CD4-positive, alpha-beta T cell treated with Interleukin-17A for 4 hours (primary cell): ENCODE measurements around the gene HRH2.

Experiments used
- DNase-seq: peaks from one replicate; pipeline ENCODE4 v3.0.0-alpha.2; 2020; ENCODE audit warnings: mixed read lengths

The HRH2 gene

DNA sequence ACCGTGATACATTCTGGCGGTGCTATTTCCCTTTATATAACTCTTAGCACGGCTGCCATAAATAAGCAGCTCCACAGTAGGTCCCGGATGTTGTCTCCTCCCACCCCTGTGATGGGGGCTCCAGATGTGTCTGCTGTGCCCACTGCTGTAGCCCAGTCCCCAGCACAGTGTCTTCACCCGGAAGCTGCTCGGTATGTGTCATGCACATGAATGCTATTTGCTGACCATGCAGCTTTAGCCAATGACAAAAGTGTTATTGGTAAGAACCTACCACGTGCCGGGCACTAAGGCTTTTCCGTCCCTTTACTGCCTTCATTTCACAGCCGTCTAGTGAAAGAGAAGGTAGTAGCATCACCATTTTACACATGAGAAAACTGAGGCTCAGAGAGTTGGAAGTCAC, 20.2 kb downstream of the HRH2 start:
- no peak for DNase-seq

DNA sequence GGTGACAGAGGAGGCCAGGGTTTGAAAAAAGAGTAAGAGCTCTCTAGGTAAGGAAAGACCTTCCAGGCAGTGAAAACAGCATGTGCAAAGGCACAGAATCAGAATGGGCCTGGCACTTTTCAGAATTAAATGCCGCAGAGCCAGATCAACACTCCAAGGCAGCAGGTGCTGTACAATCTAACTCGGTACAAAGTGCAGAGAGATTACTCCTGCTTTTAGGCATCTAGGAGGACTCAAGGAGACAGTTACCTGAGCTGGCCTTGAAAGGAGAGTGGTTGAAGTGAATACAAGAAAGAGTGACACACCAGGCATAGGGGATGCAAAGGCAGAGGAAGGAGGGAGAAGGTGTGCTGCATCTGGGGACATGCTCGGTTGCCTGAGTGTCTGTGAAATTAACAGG, 21.5 kb downstream of the HRH2 start:
- DNase-seq: no peak

DNA sequence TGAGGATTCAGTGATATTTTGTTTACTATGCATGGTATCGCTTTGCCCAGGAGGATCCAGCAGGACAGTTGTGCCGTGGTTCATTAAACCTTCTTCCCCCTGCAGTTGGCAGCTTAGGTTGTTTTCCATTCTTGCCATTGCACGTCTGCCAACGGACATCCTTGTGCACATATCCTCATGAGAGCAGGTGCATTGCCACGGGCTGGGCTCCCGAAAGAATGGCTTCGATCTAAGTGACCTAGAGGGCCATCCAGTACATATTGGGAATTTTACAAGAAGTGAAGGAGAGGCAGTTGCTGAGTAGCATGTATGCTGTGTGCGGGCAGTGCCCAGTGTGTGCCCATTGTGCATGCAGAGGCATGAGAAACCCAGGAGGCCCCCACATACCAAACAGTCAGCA, 22.1 kb downstream of the HRH2 start:
- DNase-seq: no peak

DNA sequence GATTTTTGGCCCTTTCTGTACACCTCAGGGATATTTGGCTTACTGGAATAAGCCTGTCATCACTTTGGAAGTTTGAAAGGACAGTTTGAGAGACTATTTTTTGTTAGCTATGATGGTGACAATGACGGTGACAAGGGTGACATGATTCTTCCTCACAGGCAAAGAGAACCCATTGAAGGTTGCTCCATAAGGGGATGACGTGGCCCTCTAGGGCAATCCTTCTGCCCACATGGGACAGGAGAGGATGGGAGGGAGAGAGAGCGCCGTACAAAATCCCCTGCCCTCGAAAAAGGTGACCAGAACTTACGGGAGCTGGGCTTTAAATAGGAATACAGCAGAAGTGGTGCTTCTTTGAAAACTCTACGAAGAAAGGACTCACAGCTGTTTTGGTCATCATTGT, 22.6 kb downstream of the HRH2 start:
- no peak for DNase-seq

DNA sequence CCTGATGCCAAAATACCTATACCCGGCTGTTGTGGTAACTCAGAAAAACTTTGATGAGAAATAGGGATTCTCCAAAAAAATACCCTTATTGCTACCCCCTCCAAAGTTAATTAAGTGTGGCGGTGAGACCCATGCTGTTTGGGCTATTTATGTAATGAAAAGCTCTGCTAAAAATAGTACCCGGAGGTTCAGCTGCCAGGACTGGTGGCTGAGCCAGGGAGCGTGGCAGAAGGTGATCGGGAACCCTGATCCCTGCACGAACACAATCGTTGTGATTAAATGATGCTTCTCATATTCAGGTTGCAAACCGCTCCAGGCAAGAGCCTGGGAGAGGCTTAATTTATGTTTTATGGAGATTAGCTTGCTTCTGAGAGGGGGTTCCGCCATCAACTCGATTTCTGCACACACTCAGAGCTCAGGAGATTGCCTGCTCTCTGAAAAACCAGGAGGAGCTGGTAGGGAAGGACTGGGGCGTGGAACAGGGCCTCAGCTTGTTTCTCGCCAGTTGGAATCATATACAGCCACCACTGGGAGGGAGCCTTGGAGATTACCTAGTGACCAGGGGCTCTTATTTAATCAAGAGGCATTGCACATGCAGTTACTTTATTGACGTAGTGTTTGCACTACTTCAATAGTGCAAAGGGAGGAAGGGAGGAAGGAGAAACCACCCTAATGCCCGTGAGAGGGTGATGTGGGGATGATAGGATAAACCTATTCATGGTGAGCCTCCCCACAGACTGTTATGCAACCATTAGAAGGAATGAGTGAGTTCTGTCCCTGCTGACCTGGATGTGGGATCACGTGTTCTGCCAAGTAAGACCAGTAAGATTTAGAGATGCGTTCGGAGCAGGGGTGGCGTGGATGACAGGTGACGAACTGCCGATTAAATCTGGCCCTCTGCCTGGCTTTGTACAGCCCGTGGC, 23.4 kb downstream of the HRH2 start:
- no peak for DNase-seq

DNA sequence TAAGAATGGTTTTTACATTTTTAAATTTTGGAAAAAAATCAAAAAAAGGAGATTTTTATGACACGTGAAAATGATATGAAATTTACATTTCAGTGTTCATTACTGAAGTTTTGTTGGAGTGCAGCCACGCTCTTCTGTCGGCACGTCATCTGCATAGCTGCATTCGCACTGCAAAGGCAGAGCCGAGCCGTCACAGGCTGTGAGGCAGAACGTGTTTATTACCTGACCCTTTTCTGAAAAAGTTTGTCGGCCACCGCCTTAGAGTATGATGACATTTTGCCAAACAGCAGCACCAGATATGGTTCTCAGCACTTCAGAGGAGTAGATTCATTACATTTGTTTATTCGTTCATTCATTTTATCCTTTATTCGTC, 24.1 kb downstream of the HRH2 start:
- no peak for DNase-seq

DNA sequence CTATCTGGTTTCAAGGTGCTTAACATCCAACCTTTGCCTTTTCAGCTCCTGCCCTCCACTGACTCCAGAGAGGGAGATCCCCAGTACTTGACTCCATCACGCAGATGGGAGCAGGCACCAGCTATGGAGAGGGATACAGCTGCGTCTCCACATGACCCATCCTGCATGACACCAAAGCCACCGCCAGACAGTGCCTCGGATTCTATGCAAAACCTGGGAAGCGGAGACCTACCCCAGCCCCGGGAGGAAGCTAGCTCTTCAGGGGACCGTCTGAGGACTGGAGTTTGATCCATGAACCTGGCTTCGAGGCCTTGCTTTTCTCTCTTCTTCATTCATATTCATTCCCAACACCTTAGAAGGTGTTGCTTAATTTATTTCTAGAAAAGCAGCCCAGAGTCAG, 24.8 kb downstream of the HRH2 start:
- DNase-seq: no peak

DNA sequence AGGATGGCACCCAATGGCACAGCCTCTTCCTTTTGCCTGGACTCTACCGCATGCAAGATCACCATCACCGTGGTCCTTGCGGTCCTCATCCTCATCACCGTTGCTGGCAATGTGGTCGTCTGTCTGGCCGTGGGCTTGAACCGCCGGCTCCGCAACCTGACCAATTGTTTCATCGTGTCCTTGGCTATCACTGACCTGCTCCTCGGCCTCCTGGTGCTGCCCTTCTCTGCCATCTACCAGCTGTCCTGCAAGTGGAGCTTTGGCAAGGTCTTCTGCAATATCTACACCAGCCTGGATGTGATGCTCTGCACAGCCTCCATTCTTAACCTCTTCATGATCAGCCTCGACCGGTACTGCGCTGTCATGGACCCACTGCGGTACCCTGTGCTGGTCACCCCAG, 25.4 kb downstream of the HRH2 start:
- DNase-seq: no peak

DNA sequence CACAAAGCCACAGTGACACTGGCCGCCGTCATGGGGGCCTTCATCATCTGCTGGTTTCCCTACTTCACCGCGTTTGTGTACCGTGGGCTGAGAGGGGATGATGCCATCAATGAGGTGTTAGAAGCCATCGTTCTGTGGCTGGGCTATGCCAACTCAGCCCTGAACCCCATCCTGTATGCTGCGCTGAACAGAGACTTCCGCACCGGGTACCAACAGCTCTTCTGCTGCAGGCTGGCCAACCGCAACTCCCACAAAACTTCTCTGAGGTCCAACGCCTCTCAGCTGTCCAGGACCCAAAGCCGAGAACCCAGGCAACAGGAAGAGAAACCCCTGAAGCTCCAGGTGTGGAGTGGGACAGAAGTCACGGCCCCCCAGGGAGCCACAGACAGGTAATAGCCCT, 26.1 kb downstream of the HRH2 start:
- DNase-seq: no peak

DNA sequence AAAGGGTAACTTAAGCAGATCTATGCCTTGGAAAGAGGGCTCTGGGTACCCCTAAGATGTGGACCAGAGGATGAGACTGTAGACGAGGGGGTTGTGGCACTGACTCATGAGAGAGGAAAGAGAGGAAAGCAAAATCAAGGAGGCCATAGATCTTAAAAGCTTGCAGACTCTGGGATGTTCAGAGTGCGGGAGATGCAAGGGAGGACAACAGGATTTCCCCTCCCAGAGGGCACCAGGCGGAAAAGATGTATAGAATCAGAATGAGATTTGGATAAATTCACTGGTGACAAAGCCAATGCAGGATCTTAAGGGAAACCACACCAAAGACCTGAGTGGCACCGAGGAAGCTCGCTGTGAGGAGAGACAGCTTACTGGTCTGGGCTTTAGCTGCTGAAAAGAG, 27.1 kb downstream of the HRH2 start:
- no peak for DNase-seq

DNA sequence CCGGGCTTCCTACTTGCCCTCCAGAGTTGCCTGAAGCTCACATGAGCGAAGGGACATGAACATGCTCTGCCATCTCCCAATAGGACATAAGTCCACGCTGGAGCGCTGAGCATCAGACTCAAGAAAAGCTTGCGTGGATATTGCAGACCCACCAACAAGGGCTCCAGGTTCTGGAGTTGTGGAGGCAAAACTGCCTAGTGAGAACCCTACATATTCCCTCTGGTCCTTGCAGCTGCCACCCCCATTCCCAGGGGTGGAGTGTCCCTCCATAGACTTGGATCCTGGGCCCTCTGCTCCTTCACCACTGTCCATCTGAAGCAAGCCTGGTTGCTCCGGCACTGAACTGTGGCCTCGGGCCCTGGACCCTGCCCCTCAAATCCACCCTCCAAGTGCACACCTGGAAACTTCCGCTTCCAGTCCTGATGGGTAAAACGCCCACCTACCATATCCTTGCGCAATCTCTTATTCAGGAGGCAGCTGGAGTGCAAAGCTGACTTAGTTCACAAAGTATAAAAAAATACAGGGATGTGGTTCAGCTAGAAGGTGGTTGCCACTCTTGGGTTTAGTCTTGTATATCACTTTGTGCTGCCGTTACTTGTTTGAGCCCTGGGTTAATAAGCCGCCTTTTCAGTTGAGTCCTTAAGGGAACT, 28.0 kb downstream of the HRH2 start:
- no peak for DNase-seq

DNA sequence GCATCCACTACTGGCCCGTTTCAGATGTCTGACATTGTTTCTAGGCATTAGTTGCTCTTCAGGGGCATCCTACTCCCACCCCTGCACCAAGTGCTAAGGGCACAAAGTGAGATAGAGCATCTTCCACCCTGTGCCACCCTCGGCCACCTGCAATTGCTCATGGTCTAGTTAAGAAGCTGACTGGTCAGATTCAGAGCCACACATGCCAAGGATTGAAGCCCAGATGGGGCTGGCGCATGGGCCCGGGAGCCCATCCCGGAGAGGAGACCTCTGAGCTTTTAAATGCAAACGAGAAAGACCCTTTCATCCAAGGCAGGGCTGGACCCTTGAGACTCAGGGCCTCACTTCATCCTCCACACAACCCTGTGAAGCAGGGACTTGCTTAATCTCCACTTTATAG, 28.5 kb downstream of the HRH2 start:
- DNase-seq: no peak

DNA sequence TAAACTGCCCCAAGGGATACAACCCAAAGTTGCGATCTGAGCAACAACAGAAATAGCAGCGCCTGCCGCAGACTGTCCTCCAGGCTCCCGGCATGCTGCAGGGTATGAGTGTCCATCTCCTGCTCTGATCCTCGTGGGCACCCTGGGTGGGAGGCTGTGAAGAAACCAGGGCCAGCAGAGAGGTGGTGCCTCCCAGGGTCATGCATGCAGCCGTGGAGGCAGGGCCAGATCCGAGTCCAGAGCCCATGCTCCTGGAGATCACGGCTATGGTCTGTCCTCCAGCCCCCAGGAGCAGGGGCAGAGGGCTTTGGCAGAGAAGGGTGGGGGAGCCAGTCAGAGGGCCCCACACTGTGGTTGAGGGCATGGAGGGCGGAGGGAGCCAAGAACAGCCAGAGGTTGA, 29.0 kb downstream of the HRH2 start:
- DNase-seq: no peak

DNA sequence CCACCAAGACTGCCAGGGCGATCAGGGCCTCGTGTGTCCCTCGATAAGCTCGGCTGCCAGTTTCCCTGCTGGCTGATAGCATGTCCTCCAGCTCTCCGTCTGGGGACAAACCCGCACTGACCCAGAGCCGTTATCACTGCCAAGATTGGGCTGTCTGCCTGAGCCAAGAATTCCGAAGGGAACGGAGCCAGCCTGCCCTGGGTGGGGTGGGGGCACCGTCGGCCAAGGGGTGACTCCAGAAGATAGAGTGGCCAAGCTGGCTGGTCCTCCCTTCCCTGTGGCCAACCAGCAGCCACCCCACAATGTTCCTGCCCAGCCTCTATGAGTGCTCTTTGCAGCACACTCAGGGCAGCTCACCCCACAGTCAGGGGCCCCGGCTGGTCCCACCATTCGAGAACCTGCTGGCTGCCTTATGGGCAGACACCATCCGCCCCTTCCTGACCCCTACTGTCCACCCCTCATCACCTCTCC, 29.4 kb downstream of the HRH2 start:
- no peak for DNase-seq

DNA sequence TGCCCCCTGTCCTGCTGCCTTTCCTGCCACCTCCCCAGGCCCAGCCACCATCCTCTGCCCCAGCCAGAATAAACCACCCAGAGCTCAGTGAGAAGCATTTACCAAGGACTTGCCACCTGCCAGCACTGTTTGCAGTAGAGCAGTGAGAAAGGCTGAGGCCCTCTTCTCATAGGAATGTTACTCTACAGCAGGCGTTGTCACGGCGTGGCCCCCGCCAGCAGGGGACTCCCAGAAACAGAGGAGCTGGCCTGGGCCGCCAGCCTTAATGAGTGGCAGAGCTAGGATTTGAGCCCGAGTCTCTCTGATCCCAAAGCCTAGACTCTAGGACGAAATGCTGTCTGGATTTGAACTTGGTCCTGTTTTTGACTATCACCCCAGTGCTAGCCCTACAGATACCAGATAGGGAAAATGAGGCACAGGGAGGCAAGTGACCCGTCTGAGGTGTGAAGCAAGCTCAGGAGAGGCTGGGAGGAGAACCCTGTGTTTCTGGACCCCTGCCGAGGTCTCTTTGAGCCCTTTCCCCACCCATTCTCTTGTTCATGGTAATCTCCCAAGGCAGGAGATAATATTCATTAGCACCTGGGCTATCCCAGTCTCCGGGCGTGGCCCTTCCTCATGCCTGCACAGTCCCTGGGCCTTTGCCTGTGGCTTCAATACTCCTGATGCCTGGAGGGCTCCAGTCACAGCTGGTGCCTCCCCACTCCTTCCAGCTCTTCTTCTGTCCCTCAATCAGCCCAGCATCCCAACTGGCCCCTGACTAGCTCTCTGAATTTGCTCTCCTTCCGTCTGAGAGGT, 30.7 kb downstream of the HRH2 start:
- DNase-seq: no peak

DNA sequence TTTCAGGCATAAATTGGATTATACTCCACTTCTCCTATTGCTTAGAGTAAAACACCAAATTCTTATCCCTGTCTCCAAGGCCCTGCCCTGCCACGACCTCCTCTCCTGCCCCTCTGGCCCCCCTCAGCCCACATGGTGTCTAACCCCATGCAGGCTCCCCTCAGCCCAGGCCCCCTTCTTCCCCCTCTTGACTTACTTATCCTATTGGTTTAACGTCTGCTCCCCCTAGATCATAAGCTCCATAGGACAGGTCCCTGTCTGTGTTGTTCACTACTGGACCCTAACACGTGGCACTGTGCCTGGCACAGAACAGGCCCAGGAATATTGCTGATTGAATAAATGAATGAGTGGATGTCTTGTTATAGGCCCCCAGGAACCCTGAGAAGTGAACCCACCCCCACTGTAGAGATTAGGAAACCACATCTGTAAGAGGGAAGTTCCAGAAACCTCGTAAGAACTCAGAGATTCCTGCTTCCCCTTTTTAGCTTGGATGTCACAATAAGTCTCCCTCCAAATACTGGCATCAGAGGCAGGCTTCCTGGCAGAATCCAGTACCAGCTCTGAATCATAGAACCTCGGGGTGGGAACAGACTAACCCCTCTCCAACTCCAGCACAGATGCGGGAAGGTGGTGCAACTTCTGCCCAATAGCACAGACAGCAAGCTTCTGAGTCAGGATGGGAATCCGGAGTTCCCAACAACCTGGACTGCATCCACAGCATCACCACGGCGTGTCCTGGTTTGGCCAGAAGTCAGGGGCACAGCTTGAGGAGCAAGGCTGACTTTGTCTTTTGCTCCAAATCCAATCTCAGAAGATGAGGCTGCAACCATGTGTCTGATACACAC, 31.5 kb downstream of the HRH2 start:
- no peak for DNase-seq

DNA sequence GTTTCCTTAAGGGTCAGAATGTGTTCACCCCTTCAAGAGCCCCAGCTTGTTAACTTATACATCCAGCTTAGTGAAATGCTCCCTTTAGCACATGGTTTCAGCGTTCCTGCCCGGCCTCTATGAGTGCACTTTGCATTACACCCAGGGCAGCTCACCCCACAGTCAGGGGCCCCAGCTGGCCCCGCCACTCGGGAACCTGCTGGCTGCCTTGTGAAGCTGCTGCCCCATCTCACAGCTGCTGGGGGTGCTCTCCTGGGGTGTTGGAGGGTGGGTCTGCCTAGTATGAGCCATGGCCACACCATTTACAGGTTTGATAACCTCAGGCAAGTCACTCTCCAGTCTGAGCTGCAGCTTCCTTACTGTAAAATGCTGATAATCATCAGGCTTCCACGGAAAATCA, 32.2 kb downstream of the HRH2 start:
- no peak for DNase-seq

DNA sequence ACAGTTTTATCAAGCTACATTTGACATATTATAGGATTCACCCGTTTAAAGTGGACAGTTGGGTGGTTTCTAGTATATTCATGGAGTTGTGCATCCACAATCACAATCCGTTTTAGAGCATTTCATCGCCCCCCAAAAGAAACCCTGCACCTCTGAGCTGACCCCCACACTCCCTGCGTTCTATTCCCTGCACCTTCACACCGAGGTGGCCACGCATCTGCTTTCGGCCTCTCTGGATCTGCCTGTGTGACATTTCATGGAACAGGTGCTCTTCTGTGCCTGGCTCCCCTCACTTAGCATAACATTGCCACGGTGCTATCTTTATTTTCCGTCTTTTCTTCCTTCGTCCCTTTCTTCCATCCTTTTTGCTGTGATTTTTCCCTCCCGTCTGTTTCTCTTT, 32.7 kb downstream of the HRH2 start:
- no peak for DNase-seq

DNA sequence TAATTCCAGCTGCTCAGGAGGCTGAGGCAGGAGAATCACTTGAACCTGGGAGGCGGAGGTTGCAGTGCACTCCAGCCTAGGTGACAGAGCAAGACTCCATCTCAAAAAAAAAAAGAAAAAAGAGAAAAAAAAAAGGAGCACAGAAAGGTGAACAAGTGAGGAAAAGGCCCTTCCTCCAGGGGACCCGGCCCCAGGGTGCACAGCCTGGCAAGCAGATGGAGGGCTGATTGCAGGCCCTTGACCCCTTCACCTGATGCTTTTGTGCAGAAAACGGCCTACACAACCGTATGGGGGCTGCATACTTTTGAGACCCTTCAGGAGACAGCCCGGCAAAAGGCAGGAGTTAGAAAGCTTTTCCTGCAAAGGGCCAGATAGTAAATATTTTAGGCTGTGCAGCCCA, 33.9 kb downstream of the HRH2 start:
- no peak for DNase-seq

DNA sequence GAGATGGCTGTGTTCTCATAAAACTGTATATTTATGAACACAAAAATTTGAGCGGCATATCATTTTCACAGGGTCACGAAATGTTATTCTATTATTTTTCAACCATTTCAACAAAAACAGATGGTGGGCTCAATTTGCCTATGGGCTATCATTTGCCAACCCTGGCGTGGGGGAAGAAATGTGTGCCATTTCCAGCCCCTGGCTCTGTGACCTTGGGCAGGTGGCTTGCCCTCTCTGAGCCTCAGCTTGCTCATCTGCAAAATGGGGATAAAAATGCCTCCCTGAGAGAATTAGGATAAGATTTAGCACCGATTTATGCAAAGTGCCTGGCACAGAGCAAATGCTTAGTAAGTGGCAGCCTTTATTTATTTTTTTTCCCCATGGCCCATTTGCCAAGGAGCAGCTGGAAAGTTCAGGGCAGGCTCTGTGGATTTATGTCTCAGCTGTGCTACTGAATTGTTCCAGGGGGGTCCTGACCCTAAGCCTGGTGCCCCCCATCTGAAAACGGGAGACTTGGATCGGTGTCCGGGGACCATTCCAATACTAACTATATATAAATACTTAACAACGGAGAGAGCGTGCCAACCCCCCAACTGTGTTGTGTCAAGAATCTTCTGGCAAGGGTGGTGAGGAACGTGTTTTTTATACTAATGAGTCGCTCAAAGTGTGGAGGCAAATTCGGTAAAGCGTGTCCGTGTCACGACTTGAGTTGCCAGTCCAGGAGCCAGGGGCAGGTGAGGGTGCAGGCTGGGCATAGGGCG, 34.5 kb downstream of the HRH2 start:
- DNase-seq: no peak

DNA sequence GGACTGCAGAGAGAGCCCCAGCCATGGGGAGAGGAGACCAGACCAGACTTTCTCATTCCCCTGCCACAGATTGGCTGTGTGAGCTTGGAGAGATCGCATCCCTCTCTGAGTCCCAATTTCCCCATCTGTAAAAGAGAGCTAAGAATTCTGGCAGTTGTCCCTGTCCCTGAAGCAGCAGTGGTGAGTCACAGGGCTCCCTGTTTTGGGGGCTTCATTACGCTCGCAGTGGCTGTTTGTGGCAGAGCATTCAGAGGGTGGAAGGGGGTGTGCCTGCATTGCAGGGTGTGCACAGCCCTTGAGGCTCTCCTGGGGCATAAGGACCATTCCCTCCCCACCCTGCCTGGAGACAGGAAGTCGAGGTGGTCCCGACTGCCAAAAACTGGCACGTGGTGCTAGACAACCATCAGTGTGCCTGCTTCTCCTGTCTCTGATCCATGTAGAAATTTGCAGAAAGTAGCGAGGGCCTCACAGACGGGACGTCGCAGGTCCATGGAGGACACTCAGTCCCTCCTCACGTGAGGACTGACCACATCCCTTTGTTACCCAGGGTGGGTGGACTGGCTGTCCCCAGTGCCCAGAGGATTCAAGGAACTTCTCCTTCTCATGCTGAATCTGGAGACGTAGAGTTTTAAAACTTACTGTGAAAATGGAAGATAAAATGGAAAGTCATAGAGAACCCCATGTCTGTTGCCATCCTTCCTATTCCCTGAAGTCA, 35.3 kb downstream of the HRH2 start:
- no peak for DNase-seq
